ENCODE measurements around the gene SLCO4C1.

SLCO4C1 gene

DNA sequence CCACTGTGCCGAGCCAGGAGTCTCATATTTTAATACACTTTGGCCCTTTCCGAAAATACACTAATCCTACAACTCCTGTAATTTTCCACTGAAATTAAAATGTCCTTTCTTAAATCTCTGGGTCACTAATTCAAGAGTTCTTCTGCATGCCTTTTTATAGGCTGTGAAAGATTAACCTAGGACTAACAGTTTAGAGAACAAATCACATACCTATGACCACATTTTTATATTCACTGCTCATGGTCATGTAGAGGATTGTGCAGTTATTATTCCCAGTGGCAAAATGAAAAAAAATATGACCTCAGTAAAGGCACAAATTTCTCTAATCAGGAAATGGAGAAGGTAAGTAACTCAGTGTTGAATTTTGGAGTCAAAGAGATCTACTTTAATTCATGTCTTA lies 33.4 kb downstream of the SLCO4C1 start:
- no peak for DNase-seq

DNA sequence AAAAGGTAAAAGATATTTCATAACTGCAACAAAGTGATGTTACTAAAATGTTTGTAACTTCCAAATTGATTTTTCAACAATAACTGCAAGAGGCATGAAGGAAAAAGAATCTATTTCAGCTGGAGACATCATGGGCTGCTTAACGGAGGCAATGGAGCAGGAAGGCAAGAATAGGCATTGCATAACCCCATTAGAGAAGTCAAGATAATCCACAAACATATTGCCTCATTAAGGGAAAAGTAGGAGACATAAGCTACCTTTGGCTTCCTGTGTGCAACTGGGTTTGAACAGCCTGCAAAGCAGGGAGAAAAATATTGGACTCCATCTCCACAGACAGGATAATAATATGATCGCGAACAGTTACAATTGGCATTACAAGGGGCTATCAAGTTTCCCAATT lies 46.7 kb downstream of the SLCO4C1 start:
- DNase-seq = no peak

DNA sequence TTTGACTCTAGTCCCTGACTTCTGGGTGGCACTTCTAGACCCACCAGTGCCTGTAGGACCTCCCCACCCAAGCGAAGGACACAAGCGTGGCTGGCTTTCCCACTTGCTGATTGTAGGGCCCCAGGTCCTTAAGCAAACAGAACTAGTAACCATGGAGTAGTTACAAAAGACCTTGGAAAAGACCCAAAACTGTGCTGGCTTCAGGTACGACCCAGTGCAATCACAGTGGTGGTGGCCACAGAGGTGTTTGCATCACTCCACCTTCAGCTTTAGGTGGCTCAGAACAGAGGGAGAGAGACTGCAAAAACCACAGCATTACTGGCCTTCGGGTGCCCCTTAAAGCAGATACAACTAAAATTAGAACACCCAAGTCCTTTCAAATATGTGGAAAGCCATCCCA lies 52.9 kb downstream of the SLCO4C1 start:
- DNase-seq = no peak

DNA sequence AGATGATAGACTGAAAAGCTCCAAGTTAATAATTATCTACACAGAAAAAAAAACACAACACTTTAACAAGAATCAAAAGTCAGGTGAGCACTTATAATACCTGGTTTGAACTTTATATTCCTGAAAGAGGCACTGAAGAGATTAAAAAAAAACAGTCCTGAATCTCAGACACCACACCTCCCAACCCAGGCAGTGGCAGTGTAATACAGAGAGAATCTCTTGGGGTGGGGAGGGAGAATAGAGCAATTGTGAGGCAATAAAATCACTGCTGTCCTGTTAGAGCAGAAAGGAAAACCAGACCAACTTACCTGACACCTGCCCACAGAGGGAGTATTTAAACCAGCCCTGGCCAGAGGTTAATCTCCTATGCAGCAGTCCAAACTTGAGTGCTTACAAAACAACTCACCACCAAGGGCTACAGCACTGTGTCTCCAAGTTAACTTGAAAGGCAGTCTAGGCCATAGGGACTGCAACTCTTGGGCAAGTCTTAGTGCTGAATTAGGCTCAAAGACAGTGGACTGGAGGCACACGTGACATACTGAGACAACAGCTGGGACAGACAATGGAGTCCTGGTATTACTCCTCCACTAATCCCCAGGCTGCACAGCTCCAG lies 54.2 kb downstream of the SLCO4C1 start:
- no peak for DNase-seq

DNA sequence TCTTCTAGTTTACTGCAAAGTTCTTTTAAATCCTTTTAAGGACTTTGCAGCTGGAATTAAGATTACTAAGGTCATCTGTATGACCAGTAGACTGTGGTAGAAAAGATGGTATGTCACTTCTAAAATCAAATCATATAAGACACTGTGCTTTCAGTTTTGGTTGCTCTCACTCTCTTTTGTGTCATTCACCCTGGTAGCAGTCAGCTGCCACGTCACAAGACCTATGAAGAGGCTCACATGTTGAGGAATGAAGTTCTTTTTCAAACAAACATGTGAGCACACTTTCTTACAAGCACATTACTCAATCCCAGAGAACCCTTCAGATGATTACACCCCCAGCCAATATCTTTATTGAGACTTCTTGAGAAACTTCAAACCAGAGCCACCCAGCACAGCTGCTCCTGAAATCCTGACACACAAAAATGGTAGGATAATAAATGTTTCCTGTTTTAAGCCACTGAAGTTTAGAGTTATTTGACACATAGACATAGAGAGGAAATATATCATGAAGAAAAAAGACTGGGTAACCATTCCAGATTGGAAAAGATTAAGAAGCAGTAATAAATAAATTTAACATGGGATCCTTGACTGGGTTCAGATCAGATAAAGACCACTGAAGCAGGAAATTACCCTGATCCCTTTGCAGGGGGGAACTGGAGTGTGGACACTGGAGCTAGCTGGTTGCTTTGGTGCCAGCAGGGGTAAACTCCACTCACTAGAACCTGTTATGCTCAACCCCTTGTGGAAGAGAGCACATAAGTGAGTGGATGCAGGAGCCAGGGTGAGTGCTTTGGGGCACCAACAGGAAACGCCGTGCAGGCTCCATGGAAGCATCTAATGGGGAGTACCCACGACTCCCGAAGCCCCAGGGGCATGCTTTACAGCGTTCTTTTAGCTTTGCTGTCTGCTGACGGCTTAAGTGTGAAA lies 64.1 kb downstream of the SLCO4C1 start:
- no peak for DNase-seq

DNA sequence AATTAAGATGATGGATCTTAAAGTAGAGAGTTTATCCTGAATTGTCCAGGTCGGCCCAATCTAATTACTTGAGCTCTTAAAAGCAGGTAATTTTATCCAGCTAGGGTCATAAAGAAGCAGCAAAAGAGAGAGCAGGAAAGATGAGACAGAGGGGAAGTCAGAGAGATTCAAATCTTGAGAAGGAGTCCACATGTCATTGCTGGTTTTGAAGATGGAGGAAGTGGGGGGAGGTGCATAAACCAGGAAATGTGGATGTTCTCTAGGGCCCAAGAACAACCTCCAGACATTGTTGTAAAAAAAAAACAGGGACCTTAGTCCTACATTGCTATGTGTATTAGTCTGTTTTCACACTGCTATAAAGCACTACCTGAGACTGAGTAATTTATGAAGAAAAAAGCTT lies 66.4 kb downstream of the SLCO4C1 start:
- DNase-seq = no peak

DNA sequence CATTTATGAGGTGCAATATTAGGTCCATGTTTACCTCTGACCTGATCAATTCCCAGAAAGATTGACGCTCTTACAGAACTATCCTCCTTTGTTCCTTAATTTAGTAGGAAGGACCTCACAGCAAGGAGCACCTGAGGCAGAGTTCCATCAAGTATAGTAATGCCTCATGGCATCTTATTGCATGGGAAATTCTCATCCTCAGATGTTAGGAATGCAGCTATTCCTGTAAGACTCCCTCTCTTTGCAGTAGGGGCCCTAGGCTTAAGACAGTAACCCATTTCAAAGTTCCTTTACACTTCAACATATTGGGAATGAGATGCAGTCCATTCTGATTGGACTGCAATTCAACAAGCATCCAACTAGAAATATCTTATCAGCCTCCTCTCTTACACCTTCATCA lies 69.8 kb downstream of the SLCO4C1 start:
- DNase-seq = no peak

DNA sequence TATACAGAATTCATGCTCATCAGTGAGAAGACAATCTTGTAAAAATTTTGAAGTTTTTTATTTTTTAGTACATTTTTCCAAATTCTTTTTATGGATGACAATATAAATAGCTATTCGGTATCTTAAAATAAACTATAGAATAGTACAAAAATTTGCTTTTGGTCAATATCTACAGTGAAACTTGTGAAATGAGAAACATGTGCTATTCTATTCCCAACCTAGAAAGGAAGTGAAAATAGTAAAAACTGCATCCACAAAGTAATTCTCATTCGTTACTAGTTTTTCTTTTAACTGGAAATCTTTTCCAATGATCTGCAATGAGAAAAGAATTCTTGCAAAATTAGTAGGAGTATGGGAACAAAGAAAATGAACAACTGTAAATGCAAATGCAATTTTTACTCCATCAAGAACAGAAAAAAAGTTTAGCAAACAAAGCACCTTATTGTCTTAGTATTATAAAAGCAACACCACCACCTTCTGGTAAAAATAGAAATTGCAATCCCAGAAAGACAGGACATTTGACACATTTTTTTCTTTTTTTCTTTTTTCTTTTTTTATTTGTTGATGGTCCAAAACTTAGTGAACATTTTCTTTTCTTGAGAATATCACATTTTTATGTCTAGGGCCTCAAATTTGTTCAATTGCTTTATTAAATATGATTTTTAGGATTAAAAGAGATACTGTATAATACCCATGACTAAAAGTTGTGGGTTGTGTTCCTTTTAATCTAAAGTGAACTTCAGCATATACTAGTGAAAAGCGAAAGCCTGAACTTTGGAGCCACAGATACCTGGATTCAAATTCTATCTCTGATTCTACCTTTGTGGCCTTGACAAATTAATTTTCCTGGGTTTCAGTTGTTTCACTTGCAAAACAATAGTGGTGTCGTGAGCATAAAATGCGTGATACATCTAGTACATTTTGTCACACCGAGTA lies 72.3 kb downstream of the SLCO4C1 start:
- no peak for DNase-seq

DNA sequence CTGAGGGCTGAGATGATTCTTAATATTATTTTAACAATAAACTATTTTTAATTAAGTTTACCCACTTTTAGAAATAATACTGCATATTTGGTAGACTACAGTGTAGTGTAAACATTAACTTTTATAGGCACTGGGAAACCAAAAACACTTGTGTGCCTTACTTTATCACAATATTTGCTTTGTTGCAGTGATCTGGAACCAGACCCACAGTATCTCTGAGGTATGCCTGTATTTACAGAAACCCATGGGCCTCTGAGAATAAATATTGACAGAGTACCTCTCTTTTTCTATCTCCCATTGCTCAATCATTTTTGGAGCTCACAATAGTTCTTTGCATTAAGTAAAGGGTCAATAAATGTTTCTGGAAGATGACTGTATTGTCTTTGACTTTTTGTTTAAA lies 73.3 kb downstream of the SLCO4C1 start:
- no peak for DNase-seq

DNA sequence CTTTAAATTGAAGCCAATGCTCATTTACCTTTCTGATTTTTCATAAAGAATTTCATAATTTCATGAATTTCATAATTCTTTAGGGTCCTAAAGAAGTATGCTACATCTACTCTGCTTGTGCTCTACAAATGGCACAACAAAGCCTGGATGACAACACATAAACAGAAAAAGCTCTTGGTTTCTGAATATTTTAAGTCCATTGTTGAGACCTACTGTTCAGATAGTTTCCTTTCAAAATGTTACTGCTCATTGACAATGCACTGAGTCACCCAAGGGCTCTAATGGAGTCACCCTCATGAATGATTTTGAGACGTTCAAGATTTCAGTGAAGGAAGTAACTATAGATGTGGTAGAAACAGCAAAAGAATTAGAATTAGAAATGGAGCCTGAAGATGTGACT lies 74.1 kb downstream of the SLCO4C1 start:
- DNase-seq = no peak

DNA sequence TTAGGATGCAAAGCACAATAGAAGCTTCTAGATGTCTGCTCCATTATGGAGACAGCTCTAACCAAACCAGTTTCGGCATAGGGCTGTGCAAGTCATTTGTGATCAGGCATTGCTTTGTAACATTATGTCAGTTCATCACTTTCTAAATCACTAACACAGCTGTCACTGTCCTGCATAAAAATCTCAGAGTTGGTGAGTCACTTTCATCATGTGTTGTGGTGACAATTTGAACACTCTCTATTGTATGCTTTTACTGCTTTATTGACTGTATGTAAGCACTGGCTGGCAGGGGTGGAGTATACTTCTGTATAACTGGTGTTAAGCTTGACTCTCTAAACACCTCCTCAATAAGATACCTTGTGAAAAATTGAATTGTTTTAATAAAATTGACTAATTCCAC lies 77.9 kb downstream of the SLCO4C1 start:
- DNase-seq = no peak

DNA sequence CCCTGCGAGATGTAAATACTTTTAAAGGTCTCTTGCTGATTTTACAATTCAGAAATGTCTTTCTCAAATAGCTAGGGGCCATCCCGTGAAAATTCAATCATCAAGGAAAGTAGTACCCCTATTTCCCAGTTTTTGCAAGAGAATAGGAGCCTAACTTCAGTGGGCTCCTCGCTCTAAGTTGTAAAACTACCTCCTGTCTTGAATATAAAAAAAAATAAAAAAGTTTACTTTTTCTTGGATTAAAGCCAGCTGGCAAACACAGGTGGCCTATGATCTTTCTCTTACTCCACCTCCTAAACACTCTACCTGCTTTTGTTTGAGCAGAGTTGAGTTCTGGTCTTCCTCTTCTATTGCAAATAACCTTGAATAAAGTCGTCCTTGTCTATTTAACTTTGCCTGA lies 79.4 kb downstream of the SLCO4C1 start:
- no peak for DNase-seq

DNA sequence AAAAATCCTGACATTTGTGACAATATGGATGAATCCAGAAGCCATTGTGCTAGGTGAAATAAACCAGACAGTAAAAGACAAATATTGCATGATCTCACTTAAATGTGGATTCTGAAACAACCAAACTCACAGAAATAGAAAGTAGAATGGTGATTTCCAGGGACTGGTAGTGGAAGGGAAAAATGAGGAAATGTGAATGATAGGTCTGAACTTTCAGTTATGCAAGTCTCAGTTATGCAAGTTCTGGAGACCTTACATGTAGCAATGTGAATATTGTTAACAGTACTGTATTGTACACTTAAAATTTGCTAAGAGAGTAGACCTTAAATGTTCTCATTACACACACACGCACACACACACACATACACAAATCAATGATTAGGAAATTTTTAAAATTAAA lies 84.9 kb downstream of the SLCO4C1 start:
- no peak for DNase-seq

DNA sequence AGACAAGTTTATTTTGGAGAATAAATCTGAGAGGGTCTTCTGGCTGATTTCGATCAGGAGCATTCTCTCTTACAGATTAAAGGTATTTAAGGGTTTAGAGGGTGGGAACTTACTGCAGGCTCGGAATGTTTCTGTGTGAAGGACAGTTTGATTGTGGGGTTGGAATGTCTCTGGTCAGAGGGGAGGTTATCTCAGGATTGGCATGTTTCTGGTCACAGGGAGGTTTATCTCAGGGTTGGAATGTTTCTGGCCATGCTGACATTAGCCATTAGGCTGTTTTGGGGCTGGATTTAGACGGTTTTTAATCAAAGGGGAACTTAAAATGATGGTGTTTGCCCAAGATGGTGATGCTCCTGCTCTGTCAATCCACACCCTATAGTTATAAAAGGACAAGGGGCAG lies 95.2 kb downstream of the SLCO4C1 start:
- no peak for DNase-seq

DNA sequence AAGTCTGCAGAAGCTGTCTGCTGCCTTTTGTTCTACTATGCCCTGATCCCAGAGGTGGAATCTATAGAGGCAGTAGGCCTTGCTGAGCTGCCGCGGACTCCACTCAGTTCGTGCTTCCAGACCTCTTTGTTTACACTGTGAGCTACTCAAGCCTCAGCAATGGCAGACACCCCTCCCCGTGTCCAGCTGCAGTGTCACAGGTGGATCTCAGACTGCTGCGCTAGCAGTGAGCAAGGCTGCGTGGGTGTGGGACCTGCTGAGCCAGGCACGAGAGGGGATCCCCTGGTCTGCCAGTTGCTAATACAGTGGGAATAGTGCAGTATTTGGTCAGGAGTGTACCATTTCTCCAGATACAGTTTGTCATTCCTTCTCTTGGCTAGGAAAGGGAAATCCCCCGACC lies 99.6 kb downstream of the SLCO4C1 start:
- DNase-seq = no peak
